ENCODE data around the gene CALY.
A peak's percentile ranks its signal among the peaks of the same experiment; 100 is the strongest.
"Not testable (repeated sequence)": the region's sequence is repeated elsewhere in the genome, so short reads cannot be mapped to it uniquely, and the experiment has no call there.

The CALY gene, protein sequence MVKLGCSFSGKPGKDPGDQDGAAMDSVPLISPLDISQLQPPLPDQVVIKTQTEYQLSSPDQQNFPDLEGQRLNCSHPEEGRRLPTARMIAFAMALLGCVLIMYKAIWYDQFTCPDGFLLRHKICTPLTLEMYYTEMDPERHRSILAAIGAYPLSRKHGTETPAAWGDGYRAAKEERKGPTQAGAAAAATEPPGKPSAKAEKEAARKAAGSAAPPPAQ

DNA sequence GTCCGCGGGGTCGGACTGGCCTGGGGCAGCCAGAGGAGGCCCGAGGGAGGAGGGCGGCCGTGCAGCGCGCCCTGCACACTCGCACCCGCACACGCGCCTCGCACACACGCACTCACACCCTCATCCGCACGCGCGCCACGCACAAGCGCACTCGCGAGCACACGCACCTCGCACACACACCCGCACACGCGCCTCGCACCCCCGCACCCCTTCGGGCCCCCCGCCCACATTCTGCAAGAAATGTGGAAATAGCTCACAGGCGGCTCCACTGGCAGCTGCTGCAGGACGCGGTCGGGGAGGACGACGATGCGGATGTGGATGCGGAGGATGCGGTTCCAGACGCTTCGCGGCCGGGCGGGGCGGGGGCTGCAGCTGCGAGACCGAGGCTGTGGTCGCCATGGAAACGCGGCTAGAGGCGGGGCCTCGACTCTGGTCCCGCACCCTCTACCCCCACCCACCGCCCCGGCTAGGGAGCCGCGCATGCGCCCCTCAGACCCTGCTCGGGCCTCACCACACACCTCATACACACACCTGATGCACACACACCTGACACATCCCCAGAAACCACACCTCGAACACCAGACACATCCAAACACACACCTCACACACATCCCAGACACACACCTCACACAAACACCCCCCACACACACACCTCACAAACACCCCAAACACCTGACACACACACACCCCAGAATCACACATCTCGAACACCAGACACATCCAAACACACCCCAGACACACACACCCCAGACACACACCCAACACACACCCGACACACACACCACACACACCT is at the start of gene CALY:
Gene CALY (minus strand): TSS at position 320 of the 793 bp plus-strand sequence. CDS start 7,907 bp downstream, outside the sequence.
- DNase-seq (ENCODE audit: low read depth in 3 of 3, low spot score in 1 of 3): peak; percentile 46 to 74 (median 61)

DNA sequence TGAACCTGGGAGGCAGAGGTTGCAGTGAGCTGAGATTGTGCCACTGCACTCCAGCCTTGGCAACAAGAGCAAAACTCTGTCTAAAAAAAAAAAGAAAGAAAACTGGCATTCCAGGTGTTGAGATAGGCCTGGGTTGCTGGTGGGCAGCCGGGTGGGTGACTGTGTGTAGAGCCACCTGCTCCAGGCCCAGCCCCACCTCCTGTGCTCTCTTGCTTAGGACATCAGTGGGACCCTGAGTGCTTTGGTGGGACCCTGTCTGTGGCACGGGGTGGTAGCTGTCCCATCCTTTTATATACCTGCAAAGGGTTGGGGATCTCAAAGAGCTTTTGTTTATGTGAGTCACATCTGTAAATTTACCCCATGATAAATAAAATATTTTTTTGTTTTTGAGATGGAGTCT is 48.5 kb upstream of the CALY start:
- no peak for DNase-seq (ENCODE audit: low read depth in 3 of 3, low spot score in 1 of 3)

DNA sequence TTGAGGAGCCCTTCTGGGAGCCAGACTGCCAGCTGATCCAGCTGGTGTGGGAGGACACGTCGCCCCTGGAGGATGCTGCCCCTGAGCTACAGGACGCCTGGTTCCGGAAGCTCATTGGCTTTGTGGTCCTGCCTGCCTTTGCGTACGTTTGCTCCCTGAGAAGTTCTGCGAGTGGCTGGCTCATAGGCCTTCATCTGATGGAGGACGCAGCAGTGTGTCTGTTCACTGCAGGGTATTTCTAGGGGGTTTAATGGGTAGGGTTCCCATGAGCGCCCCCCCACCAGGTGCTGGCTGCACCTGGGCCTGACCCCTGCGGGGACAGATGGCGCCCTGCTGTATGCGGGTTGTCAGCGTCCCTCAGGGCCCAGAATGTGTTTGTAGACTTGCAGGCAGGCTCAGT is 47.4 kb upstream of the CALY start:
- DNase-seq (ENCODE audit: low read depth in 3 of 3, low spot score in 1 of 3): no peak

DNA sequence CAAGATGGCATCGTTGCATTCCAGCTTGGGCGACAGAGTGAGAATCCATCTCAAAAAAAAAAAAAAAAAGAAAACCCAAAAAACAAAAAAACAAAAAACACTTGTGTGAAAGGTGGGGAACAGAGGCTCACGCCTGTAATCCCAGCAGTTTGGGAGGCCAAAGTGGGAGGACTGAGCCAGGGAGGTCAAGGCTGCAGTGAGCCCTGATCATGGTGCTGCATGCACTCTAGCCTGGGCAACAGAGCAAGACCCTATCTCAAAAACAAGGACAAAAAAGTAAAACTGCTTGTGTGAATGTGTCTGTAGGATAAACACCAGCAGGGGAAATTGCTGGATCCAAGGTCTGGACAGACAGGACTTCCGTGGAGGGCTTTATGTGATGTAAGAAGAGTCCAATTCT is 46.9 kb upstream of the CALY start:
- DNase-seq (ENCODE audit: low read depth in 3 of 3, low spot score in 1 of 3): no peak

DNA sequence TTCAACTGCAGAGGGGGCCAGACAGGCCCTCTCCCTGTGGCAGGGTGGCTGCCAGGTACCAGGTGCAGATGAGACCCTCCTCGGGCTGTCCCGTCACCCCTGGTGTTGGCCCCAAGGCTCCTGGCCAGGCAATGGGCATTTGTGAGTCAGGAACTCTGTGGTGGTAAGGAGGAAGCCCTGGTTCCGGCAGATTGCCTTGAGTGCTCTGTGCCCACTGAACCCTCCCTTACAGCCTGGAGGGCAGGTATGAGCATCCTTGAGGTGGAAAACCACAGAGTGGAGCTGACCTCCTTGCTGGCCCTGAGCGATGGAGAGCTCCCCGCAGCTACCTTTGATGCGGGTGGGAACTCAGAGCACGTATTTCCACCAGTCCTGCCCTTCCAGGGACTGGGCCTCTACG is 44.3 kb upstream of the CALY start:
- DNase-seq (ENCODE audit: low read depth in 3 of 3, low spot score in 1 of 3): no peak

DNA sequence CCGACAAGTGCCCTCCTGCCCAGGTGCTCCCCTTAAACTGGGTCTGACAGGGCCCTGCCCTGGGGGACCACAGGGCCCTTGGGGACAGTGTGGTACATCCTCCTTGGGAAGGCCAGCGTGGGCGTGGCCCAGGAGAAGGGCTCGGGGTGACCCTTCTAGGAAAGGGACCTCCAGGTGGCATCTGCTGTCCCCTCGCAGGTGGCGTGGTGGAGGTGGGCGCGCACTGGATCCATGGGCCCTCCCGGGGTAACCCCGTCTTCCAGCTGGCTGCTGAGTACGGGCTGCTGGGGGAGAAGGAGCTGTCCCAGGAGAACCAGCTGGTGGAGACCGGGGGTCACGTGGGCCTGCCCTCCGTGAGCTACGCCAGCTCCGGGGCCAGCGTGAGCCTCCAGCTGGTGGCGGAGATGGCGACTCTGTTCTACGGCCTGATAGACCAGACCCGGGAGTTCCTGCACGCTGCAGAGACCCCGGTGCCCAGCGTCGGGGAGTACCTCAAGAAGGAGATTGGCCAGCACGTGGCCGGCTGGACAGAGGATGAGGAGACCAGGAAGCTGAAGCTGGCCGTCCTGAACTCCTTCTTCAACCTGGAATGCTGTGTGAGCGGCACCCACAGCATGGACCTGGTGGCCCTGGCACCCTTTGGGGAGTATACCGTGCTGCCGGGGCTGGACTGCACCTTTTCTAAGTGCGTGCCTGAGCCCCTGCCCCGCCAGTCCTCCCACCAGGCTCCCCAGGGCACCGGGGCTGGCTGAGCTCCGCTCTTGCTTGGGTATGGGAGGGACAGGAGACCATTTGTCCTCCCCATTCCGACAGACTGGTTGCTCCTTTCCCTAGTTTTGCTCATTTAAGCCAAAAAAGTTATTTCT is 43.3 kb upstream of the CALY start:
- no peak for DNase-seq (ENCODE audit: low read depth in 3 of 3, low spot score in 1 of 3)

DNA sequence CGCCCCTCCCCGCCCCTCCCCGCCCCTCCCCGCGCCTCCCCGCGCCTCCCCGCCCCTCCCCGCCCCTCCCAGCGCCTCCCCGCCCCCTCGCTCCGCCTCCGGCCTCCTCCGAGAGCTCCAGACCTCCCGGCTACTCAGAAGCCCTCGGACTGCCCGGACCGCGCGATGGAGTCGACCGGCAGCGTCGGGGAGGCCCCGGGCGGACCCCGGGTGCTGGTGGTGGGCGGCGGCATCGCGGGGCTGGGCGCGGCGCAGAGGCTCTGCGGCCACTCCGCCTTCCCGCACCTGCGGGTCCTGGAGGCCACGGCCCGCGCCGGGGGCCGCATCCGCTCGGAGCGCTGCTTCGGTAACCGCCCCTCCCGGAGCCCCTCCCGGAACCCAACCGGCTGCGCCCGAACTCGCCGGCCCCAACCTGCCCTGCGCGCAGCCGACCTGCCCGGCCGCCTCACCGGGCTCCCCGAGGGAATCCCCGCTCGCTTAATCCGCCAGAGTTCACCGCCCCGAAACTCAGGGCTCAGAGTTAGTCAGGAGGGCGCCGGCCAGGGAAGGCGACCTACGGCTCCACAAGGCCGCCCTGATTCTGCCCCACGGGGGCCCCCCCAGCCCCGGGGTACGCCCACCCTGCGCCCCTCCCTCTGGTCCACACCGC is 42.6 kb upstream of the CALY start, which contains the start of gene PAOX:
Gene PAOX (plus strand): TSS at position 111 of the 649 bp plus-strand sequence. CDS start 55 bp downstream, at position 166.
- DNase-seq (ENCODE audit: low read depth in 3 of 3, low spot score in 1 of 3): peak in 1 of 3 donors; percentile 53

DNA sequence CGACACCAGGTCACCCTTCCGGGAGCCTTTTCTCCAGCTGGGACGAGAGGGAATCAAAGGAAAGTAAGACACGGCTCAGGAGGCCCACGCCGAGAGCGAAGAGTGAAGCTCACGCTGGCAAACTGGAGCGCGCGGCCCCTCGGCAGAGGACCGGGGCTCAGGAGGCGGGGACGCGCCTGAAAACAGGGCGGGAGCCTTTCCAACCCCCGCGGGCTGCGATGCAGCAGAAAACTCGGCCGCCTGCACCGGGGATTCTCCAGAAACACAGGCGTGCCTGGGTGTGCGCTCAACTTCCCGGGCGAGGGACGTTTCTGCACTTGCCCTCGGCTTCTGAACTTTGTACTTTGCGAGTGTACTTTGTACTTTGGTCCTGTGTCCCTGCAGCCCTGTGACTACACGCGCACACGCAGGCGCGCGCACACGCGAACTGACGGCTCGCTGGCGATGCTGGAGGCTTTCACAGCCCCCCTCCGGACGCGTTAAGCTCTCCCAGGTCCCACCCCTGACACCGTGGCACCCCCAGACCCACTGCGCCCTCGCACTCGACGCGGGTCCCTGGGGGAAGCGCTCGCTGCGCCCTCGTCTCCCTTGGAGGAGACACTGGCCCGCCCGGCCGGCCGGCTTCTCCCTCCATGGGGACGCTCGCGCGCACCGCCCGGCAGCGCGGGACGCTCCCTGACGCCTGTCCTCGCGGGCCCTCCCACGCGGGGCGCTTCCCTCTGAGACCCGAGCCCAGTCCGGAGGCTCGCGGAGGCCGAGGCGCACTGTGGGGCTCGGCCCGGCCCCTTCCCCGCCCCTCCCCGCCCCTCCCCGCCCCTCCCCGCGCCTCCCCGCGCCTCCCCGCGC is 41.8 kb upstream of the CALY start:
- peak in 1 of 3 donors; percentile 51 for DNase-seq (ENCODE audit: low read depth in 3 of 3, low spot score in 1 of 3)

DNA sequence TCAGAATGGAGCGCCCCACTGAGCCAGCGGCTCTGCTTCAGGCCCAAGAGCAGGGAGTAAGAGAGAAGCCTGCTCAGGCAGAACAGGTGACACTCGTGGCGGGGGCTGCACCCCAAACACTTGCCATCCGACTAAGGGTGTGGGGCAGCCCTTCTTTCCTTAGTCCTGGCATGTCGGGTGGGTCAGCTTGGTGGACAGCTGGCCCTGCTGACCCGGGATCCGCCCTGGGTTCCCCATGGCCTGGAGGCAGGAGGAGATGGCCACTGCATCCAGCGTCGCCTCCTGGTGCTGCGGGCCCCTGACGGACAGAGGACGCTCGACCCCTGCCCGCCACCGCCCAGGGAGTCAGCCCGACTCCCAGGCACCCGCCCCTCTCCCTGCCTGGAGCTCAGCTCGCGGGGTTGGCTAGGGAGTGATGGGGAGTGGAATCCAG is 41.1 kb upstream of the CALY start:
- no peak for DNase-seq (ENCODE audit: low read depth in 3 of 3, low spot score in 1 of 3)

DNA sequence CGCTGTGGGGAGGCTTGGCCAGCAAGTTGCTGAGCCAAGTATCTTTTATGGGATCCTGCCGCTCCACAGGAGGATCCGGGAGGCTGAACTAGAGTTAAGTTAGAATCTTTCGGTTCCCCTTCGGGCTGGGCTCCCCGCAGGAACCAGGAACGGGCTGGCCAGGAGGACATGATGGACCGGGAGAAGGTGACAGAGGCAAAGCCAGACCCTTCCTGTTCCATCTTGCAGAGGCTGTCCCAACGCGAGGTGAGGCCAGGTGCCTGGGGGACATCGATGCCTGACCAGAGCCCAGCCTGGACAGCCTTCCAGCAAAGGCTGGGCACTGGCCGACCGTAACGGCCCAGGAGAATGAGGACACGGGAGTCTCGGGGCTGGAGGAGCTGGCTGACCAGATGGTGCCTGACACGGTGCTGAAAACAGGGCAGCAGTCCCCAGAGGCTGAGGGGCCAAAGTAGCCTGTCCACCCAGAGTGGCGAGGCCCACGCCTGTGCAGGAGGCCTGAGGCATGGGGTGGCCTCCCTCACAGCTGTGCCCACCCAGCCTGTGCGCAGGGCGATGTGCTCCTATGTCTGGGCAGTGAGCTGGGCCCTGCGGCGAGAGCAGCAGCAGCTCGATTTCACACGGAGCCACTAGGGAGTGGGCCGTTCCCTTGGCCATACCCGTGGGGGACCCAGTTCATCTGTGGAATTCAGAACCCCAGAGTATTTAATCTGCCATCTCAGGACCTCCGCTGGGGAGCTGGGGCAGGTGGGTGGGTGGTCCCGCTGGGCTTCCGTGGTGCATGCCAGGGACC is 40.5 kb upstream of the CALY start:
- no peak for DNase-seq (ENCODE audit: low read depth in 3 of 3, low spot score in 1 of 3)

DNA sequence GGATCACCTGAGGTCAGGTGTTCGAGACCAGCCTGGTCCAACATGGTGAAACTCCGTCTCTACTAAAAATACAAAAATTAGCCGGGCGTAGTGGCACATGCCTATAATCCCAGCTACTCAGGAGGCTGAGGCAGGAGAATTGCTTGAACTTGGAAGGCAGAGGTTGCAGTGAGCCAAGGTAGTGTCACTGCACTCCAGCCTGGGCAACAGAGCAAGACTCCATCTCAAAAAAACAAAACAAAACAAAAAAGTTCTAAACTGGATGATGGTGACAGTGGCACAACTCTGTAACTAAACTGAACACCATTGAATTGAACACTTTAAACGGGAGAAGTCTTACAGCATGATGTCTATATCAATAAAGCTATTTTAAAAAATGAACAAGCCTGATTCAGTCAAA is 39.5 kb upstream of the CALY start:
- DNase-seq (ENCODE audit: low read depth in 3 of 3, low spot score in 1 of 3): not testable (repeated sequence)

DNA sequence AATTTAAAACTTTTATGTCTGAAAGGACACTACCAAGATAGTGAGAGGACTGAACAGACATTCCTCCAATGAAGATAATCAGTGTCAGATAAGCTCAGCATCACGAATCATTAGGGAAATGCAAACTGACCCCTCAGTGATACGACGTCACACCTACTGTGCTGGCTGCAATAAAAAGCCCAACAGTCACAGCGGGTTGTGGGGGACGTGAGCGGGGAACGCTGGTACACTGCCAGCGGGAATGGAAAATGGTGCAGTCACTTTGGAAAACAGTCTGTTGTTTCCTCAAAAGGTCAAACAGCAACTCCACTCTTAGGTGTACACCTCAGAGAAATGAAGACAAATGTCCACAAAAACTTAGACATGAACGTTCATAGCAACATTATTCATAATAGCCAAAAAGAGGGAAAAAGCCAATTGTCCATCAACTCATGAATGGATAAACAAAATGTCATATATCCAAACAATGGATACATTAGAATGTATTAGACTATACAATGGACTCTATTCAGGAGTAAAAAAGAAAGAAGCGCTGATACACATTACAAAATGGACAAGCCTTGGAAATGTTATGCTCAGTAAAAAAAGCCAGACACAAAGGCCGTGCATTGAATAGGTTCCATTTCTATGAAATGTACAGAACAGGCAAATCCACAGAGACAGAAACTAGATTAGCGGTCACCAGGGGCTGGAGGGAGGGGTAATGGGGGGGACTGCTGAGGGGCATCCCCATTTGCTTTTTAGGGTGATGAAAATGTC is 38.8 kb upstream of the CALY start:
- DNase-seq (ENCODE audit: low read depth in 3 of 3, low spot score in 1 of 3): no peak

DNA sequence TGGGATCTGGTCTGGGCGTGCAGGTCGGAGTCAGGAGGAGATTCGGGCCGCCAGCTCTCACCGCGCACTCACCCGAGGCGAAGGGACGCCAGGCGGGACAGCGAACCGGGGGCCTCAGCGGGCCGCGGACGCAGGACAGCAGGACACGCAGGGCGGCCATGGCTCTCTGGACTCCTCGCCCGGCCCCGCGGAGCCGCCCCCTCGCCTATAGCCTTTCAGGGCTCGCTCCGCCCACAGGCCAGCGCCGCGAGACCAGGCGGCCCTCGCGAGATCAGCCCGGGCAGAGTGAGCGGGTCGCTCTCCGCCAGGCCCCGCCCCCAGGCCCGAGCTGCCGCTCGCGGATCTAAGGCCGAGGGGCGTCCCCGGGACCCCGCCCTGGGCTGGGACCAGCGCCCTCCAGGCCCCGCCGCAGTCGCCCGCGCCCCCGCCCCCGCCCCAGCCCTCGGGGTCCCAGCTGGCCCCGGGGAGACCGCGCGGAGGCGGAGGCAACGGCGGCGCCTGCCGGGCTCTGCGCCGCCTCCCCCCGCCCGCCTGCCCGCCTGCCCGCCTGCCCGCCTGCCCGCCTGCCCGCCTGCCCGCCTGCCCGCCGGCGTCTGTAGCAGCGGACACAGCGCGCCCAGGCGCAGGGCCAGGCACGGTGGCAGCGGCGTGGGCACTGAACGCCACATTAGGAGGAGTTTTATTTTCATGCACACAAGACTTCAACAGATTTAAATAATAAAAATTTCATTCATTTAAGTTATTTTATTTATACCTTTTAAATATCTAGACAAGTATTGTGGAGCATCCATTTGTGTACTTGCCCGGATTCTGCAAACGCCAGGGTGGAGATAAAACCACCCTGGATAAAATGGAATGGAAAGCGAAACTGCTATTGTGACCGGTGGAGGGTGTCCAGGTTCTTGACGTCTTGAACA is 36.7 kb upstream of the CALY start, which contains the start of gene ECHS1:
Gene ECHS1 (minus strand): TSS at position 181 of the 917 bp plus-strand sequence. CDS start 21 bp downstream, at position 160.
- DNase-seq (ENCODE audit: low read depth in 3 of 3, low spot score in 1 of 3): peak; percentile 76 to 93 (median 81)

DNA sequence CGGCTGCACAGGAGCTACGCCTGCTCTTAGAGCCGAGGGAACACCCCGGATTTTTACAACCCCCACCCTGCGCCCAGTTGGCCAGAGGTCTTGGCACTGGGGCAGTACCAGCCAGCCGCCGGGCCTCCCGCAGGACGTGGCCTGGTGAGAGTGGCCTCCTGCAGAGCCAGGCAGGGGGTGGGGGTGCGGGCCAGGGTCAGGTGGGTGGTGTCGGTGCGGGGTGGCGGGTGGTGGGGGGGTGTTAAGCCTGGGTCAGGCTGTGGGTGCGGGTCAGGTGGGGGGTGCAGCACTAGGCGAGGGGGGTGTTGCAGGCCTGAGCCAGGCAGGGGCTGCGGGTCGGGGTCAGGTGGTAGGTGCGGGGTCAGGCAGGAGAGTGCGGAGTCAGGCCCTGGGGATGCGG is 35.8 kb upstream of the CALY start:
- no peak for DNase-seq (ENCODE audit: low read depth in 3 of 3, low spot score in 1 of 3)

DNA sequence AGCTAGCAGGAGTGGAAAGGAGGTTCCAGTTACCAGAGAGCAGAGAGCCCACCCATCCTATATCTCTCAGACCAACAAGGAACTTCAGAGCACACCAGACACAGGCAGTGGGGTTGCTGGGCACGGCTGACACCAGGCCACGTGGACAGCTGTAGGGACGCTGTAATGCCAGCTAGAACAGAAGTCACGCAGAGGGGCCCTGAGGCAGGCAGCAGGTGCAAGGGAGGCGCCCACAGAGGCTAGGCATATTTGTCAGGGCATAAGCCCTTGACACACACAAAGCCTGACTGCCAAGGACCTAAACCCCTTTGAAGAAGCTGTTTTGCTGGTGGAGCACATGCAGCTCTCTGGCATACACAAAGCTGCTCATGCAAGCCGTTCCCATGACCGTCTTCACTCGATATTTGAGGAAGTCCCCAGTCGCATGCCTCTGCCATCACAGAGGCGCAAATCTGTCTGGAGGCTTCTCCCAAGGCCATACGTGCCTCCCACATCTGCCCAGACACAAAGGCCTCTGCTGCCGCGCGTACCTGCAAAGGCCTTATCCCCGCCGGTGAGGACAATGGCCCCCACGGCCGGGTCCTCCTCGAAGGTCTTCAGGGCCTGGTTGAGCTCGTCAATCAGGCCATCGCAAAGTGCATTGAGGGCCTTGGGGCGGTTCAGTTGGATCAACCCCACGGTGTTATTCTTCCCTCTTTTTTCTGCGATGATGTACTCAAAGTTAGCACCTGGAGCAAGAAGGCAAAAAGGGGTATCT is 33.5 kb upstream of the CALY start:
- DNase-seq (ENCODE audit: low read depth in 3 of 3, low spot score in 1 of 3): no peak

DNA sequence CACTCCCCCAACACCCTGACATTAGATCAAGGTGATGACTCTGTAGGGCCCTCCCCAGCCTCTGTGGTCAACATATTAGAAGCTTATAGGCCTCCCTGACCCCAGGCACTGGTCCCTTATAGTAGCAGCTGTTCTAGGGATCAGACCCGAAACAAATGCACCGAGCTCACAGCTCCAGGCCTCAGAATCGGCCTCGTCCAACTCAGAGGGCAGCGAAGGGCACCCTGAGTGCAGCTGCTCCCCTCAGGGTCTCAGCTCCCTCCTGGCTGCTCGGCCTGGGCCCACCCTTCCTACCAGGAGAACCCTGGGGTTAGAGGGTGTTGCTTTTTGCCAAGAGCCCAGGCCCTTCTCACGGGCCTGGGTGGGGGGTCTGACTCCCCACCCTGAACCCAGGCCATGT is 31.5 kb upstream of the CALY start:
- no peak for DNase-seq (ENCODE audit: low read depth in 3 of 3, low spot score in 1 of 3)

DNA sequence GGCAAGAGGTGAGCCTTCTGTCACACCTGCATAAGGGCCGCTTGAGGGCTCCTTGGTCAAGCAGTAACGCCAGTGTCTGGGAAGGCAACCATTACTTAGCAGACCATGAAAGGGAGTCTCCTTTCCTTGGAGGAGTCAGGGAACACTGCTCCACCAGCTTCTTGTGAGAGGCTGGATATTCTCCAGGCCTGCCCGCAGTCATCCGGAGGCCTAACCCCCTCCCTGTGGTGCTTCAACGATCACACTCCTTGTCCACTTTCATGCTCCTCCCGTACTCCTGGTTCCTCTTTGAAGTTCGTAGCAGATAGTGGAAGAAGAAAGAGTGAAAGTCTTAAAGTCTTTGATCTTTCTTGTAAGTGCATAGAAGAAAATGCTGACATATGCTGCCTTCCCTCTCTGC is 30.8 kb upstream of the CALY start:
- not testable (repeated sequence) for DNase-seq (ENCODE audit: low read depth in 3 of 3, low spot score in 1 of 3)
